Thyroid gland (tissue), 4 donors: Measurements from ENCODE around the gene MOG. TPM values are rescaled to one million over a fixed set of nuclear protein-coding genes. Genes with fewer than 3 reads are reported as not detected.
A peak's percentile ranks its signal among the peaks of the same experiment; 100 is the strongest.

Source experiments
- DNase-seq, 2 donors: peaks; one replicate each; pipeline ENCODE4 v3.0.0-alpha.2; 2019
- H3K27ac ChIP-seq, 3 donors: fragments of 200-600 bp; sonication (generic); 1 replicate in 2 of 3; 2 replicates in 1 of 3; pipeline ENCODE4 v1.5.1; 2016 to 2019; ENCODE audit warnings: mild to moderate bottlenecking in 1 of 3, moderate library complexity in 1 of 3
- H3K27me3 ChIP-seq: fragments of 200-600 bp; sonication (generic); one replicate; pipeline ENCODE4 v1.5.1; 2019
- H3K36me3 ChIP-seq, 2 donors: fragments of 200-600 bp; sonication (generic); one replicate each; pipeline ENCODE4 v1.5.1; 2016 to 2019
- H3K4me1 ChIP-seq, 2 donors: fragments of 200-600 bp; sonication (generic); one replicate each; pipeline ENCODE4 v1.5.1; 2017 to 2019
- H3K4me3 ChIP-seq, 3 donors: fragments of 200-600 bp; sonication (generic); replicated peaks in 1 of 3; 1 replicate in 2 of 3; 2 replicates in 1 of 3; pipeline ENCODE4 v1.5.1; 2016; ENCODE audit warnings: mild to moderate bottlenecking in 1 of 3
- H3K9me3 ChIP-seq: fragments of 200-600 bp; sonication (generic); one replicate; pipeline ENCODE4 v1.5.1; 2017
- POLR2A ChIP-seq, 2 donors: fragments of 450-650 bp; IDR thresholded peaks; one replicate each; pipeline ENCODE4 v1.6.1; 2017; ENCODE audit warnings: antibody characterized with exemption in 2 of 2, mild to moderate bottlenecking in 2 of 2, moderate library complexity in 1 of 2
- WGBS, 2 donors: methylation state at CpG; one replicate each; pipeline ENCODE4 v1.1.5; 2017; 5-methylcytosine and 5-hydroxymethylcytosine counted together
- intact Hi-C: fragments of 100-400 bp; cut with DNase I; formaldehyde crosslinking; loops from one replicate; pipeline ENCODE4 v1.15.1; 2023
- small RNA-seq: library from RNA; depleted of rRNA; stranded (forward); fragments of <200 nt; gene quantifications from one replicate; pipeline ENCODE3, GENCODE V24; 2016
- total RNA-seq, 4 donors: library from RNA; depleted of rRNA; stranded (reverse); fragments of >200 nt; gene quantifications; one replicate each; pipeline ENCODE4 v1.2.3, GENCODE V29; 2016
- TF ChIP-seq, protein P1 (sequence below), 6 experiments: fragments of 200-600 bp in 3 of 6; fragments of 450-650 bp in 3 of 6; sonication (generic) in 3 of 6; IDR thresholded peaks; one replicate each; pipeline ENCODE4 v1.5.1; 2016 to 2019; ENCODE audit warnings: antibody characterized with exemption in 6 of 6, mild to moderate bottlenecking in 2 of 6, inconsistent platforms in 1 of 6, moderate library complexity in 1 of 6

The MOG gene
- total RNA-seq, 4 donors from 2014 or later: not detected

DNA sequence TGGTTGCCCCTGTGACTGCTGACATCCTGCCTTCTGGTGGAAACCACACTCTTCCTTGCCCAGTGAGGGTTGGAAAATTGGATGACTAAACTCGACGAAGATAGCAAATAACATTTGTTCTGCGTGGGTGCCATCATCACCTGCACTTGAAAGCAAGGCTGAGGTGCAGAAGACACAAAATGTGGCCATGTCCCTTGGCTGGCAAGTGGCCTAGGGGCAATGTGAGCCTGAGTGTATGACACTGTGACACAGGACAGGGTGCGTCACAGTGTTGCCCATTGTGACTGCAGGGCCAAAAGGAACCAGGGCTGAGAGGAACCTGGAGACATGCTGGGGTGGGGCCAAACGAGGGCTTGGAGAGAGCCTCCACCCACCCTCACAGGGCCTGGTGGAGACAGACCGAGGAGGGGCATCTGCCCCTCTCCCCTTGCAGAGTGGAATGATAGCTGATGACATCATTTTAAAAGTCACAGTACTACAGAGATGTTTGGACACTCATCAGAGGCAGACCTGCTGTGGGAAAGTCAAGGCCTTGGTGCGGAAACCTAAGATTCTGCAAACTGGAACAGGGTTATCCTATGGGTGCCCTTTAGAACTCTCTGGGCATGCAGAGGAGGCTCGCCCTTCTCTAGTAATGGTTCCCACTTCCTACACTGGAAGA, 53.5 kb downstream of the MOG start:
- no peak for TF ChIP-seq POLR2A (IDR thresholded peaks at IDR 0.05)
- TF ChIP-seq, protein P1, sequence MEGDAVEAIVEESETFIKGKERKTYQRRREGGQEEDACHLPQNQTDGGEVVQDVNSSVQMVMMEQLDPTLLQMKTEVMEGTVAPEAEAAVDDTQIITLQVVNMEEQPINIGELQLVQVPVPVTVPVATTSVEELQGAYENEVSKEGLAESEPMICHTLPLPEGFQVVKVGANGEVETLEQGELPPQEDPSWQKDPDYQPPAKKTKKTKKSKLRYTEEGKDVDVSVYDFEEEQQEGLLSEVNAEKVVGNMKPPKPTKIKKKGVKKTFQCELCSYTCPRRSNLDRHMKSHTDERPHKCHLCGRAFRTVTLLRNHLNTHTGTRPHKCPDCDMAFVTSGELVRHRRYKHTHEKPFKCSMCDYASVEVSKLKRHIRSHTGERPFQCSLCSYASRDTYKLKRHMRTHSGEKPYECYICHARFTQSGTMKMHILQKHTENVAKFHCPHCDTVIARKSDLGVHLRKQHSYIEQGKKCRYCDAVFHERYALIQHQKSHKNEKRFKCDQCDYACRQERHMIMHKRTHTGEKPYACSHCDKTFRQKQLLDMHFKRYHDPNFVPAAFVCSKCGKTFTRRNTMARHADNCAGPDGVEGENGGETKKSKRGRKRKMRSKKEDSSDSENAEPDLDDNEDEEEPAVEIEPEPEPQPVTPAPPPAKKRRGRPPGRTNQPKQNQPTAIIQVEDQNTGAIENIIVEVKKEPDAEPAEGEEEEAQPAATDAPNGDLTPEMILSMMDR (IDR thresholded peaks at IDR 0.05): no peak
- no peaks in the 10 kb centered on the region for H3K36me3 ChIP-seq
- WGBS, 2 donors: 63 to 84% methylated on average over 7 to 8 of the region's 8 CpGs
- H3K9me3 ChIP-seq: no peaks in the 10 kb centered on the region
- intact Hi-C loops: no loop called here
- H3K4me1 ChIP-seq: no peaks in the 10 kb centered on the region
- no peak overlapping the region for H3K4me3 ChIP-seq
- H3K27me3 ChIP-seq: no peaks in the 10 kb centered on the region
- H3K27ac ChIP-seq: no peak overlapping the region
- no peak for DNase-seq

DNA sequence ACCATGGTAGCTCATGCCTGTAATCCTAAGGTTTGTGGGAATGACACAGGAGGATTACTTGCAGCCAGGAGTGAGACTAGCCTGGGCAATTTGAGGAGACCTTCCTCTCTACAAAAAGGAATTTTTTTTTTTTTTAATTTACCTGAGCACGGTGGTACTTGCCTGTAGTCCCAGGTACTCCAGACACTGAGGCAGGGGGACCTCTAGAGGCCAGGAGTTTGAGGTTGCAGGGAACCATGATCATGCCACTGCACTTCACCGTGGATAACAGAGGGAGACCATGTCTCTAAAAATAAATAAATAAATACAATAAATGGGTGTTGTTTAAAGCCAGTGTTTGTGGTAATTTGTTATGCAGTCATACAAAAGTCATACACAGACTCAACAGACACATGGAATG, 64.0 kb downstream of the MOG start:
- no peak for DNase-seq
- Histone ChIP-seq H3K9me3 (no peaks in the 10 kb centered on the region), H3K4me1 (peaks cover 0 to 4% of the 10 kb centered on the region in 2 donors), H3K27ac (no peak overlapping the region), H3K27me3 (no peaks in the 10 kb centered on the region), H3K4me3 (no peak overlapping the region), H3K36me3 (no peaks in the 10 kb centered on the region)
- TF ChIP-seq POLR2A (IDR thresholded peaks at IDR 0.05): no peak
- TF ChIP-seq, protein P1 (IDR thresholded peaks at IDR 0.05): no peak
- intact Hi-C loops: no loop called here
- WGBS, 2 donors: 10 to 23% methylated on average over 2 of the region's 2 CpGs

Small RNA genes within 50 kb of the gene (small RNA-seq; reads per million reads assigned to genes)
- 1.6 reads per million, percentile 45 among the genes with 10 or more reads in this experiment for gene SUMO2P1

Other genes starting within 250 kb of the MOG start
- not detected for gene OR12D1, start 242.2 kb upstream of the MOG start, total RNA-seq
- not detected for gene OR10C1, start 217.8 kb upstream of the MOG start, total RNA-seq
- not detected for gene OR11A1, start 200.0 kb upstream of the MOG start, total RNA-seq
- not detected for gene OR2H1, start 199.9 kb upstream of the MOG start, total RNA-seq
- not detected for gene MAS1L, start 169.1 kb upstream of the MOG start, total RNA-seq
- 1 to 10 TPM in 1 of 4 donors, under 1 TPM in 1, not detected in 2; 0.93 to 1.5 TPM for gene UBD, start 97.4 kb upstream of the MOG start, total RNA-seq
- not detected for gene OR2H2, start 72.0 kb upstream of the MOG start, total RNA-seq
- gene GABBR1, start 23.9 kb upstream of the MOG start, total RNA-seq: 10 to 100 TPM; 20.4 to 34.3 (median 23.8) TPM
- not detected for gene ZFP57, start 24.1 kb downstream of the MOG start, total RNA-seq
- gene HLA-F, start 66.3 kb downstream of the MOG start, total RNA-seq: 10 to 100 TPM; 33.9 to 81.3 (median 44.6) TPM
- gene HLA-G, start 170.7 kb downstream of the MOG start, total RNA-seq: 1 to 10 TPM in 1 of 4 donors, under 1 TPM in 1, not detected in 2; 0.45 to 2.3 TPM